HepG2 (cell line): ENCODE measurements around the gene ST6GALNAC2. TPM values are rescaled to one million over a fixed set of nuclear protein-coding genes. Genes with fewer than 3 reads are reported as not detected.
A peak's percentile ranks its signal among the peaks of the same experiment; 100 is the strongest.

Experiments
- BORCS8-MEF2B ChIP-seq: sonication (generic); formaldehyde crosslinking; IDR thresholded peaks from 2 replicates; pipeline ENCODE4 v1.8.0; 2022; ENCODE audit warnings: mild to moderate bottlenecking, missing genetic modification reagents
- FIP1L1 ChIP-seq: fragments of 200-400 bp; formaldehyde crosslinking; IDR thresholded peaks from 2 replicates; pipeline ENCODE4 v1.6.1; 2018; ENCODE audit warnings: low read depth, mild to moderate bottlenecking, low read length, moderate library complexity, borderline replicate concordance; ENCODE audit not compliant: insufficient read depth
- FOXK1 ChIP-seq: sonication (generic); formaldehyde crosslinking; IDR thresholded peaks from 2 replicates; pipeline ENCODE4 v1.4.0; 2020; ENCODE audit warnings: low read depth, missing genetic modification reagents, borderline replicate concordance
- FOXO1 ChIP-seq: sonication (generic); formaldehyde crosslinking; IDR thresholded peaks from 2 replicates; pipeline ENCODE4 v1.4.0; 2020; ENCODE audit warnings: missing genetic modification reagents
- GATAD2A ChIP-seq: IDR thresholded peaks from 2 replicates; pipeline ENCODE4 v1.6.1; 2016
- RNF2 ChIP-seq: fragments of 450-650 bp; conservative IDR thresholded peaks from 2 replicates; pipeline ENCODE4 v1.6.1; 2016; ENCODE audit warnings: low read depth
- SMYD3 ChIP-seq: sonication (generic); formaldehyde crosslinking; IDR thresholded peaks from 2 replicates; pipeline ENCODE4 v1.8.1; 2023; ENCODE audit warnings: mild to moderate bottlenecking, missing genetic modification reagents
- TSC22D2 ChIP-seq: sonication (generic); formaldehyde crosslinking; IDR thresholded peaks from 2 replicates; pipeline ENCODE4 v1.5.1; 2020; ENCODE audit warnings: missing genetic modification reagents, mild to moderate bottlenecking, borderline replicate concordance
- ZFP36 ChIP-seq: fragments of 150-350 bp; IDR thresholded peaks from 2 replicates; pipeline ENCODE4 v1.6.1; 2018; ENCODE audit warnings: borderline replicate concordance, low read length, low read depth; ENCODE audit not compliant: partially characterized antibody
- ZNF367 ChIP-seq: sonication (generic); formaldehyde crosslinking; IDR thresholded peaks from 2 replicates; pipeline ENCODE4 v1.4.0; 2020; ENCODE audit warnings: missing genetic modification reagents, borderline replicate concordance
- ZNF512 ChIP-seq: sonication (generic); formaldehyde crosslinking; IDR thresholded peaks from 2 replicates; pipeline ENCODE4 v1.4.0; 2020; ENCODE audit warnings: mild to moderate bottlenecking, missing genetic modification reagents
- ZNF761 ChIP-seq: sonication (generic); formaldehyde crosslinking; conservative IDR thresholded peaks from 2 replicates; pipeline ENCODE4 v1.4.0; 2020; ENCODE audit warnings: mild to moderate bottlenecking, missing genetic modification reagents
- polyA plus RNA-seq, 8 experiments: library from polyadenylated mRNA; depleted of rRNA in 3 of 8; stranded (reverse) in 7 of 8; unstranded in 1 of 8; fragments of >200 nt; fragmentation: Illumina TruSeq in 4 of 8; extraction: Trizol in 4 of 8; gene quantifications; 2 replicates each; pipeline versions ENCODE4 v1.2.1 to v1.2.3, GENCODE V29; 2011 to 2016; ENCODE audit warnings: low read depth in 4 of 8, missing spikeins in 1 of 8, mixed read lengths in 1 of 8; ENCODE audit not compliant: insufficient read depth in 1 of 8
- total RNA-seq, 5 experiments: library from RNA; depleted of rRNA; stranded (reverse); fragments of >200 nt; fragmentation: Illumina TruSeq; extraction: Trizol; gene quantifications; 2 replicates each; pipeline ENCODE4 v1.2.3, GENCODE V29; 2016; ENCODE audit warnings: low read depth in 1 of 5
- TF ChIP-seq, protein P1 (sequence below): sonication (generic); formaldehyde crosslinking; IDR thresholded peaks from one replicate; pipeline ENCODE4 v1.5.1; 2020; ENCODE audit warnings: mild to moderate bottlenecking, missing genetic modification reagents; ENCODE audit errors: not compliant biosample characterization
- TF ChIP-seq, protein P2 (sequence below): IDR thresholded peaks from 2 replicates; pipeline ENCODE4 v1.6.1; 2016; ENCODE audit warnings: mild to moderate bottlenecking

ST6GALNAC2 gene
- total and polyA plus RNA-seq, 2 of the 13 experiments (the other 11 are each of a cell fraction or from before 2014, with no cell fraction given) = 0.12 to 0.49 TPM

DNA sequence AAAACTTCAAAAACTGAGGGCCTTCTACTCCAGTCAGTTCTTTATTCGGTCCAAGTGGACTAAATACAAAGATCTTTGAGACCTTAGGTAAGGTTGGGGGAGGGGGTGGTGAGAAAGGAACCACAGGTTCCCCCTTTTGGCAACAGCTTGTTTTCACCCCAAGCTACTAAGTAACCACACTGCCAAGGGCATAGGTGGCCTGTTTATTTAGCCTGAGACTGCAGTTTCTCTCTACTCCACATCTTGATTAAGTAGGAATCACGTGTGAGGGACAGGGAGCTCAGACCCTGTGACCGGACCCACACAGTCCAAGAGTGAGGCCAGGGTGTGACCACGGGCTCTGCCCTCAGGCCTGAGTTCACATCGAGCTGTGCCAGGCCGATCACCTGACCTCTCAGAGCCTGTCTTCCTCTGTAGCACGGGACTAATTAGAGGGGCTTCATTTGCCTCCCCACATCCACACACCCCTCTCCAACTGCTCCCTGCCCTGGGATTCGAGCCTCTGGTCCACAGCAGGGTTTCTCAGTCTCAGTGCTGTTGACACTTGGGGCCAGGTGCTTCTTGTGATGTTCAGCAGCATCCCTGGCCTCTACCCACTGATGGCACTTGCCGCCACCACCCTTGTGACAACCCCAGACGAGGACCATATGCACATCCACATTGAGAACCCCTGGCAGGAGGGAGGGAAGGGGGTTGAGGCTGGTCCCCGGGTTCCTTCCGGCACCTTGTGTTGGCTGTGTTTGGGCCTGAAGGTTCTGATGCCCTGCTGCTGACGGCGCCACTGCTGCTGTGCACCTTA is 17.8 kb downstream of the ST6GALNAC2 start (continued):
- TF ChIP-seq ZNF512 (CRISPR knock-in tag) (no peak), ZNF761 (CRISPR knock-in tag) (0 out of 2 replicates have a peak, but pooled peaks have one; percentile 48), SMYD3 (CRISPR knock-in tag) (no peak; the same call in 1 of the 2 replicates), ZFP36 (no peak), ZNF367 (CRISPR knock-in tag) (no peak), GATAD2A (CRISPR knock-in tag) (peak; percentile 64), FOXO1 (CRISPR knock-in tag) (peak; percentile 61; the same call in 1 of the 2 replicates), BORCS8-MEF2B (CRISPR knock-in tag) (peak; percentile 72), FOXK1 (CRISPR knock-in tag) (peak; percentile 16; the same call in 1 of the 2 replicates), FIP1L1 (no peak), RNF2 (no peak), TSC22D2 (CRISPR knock-in tag) (no peak)
- TF ChIP-seq, protein P1, sequence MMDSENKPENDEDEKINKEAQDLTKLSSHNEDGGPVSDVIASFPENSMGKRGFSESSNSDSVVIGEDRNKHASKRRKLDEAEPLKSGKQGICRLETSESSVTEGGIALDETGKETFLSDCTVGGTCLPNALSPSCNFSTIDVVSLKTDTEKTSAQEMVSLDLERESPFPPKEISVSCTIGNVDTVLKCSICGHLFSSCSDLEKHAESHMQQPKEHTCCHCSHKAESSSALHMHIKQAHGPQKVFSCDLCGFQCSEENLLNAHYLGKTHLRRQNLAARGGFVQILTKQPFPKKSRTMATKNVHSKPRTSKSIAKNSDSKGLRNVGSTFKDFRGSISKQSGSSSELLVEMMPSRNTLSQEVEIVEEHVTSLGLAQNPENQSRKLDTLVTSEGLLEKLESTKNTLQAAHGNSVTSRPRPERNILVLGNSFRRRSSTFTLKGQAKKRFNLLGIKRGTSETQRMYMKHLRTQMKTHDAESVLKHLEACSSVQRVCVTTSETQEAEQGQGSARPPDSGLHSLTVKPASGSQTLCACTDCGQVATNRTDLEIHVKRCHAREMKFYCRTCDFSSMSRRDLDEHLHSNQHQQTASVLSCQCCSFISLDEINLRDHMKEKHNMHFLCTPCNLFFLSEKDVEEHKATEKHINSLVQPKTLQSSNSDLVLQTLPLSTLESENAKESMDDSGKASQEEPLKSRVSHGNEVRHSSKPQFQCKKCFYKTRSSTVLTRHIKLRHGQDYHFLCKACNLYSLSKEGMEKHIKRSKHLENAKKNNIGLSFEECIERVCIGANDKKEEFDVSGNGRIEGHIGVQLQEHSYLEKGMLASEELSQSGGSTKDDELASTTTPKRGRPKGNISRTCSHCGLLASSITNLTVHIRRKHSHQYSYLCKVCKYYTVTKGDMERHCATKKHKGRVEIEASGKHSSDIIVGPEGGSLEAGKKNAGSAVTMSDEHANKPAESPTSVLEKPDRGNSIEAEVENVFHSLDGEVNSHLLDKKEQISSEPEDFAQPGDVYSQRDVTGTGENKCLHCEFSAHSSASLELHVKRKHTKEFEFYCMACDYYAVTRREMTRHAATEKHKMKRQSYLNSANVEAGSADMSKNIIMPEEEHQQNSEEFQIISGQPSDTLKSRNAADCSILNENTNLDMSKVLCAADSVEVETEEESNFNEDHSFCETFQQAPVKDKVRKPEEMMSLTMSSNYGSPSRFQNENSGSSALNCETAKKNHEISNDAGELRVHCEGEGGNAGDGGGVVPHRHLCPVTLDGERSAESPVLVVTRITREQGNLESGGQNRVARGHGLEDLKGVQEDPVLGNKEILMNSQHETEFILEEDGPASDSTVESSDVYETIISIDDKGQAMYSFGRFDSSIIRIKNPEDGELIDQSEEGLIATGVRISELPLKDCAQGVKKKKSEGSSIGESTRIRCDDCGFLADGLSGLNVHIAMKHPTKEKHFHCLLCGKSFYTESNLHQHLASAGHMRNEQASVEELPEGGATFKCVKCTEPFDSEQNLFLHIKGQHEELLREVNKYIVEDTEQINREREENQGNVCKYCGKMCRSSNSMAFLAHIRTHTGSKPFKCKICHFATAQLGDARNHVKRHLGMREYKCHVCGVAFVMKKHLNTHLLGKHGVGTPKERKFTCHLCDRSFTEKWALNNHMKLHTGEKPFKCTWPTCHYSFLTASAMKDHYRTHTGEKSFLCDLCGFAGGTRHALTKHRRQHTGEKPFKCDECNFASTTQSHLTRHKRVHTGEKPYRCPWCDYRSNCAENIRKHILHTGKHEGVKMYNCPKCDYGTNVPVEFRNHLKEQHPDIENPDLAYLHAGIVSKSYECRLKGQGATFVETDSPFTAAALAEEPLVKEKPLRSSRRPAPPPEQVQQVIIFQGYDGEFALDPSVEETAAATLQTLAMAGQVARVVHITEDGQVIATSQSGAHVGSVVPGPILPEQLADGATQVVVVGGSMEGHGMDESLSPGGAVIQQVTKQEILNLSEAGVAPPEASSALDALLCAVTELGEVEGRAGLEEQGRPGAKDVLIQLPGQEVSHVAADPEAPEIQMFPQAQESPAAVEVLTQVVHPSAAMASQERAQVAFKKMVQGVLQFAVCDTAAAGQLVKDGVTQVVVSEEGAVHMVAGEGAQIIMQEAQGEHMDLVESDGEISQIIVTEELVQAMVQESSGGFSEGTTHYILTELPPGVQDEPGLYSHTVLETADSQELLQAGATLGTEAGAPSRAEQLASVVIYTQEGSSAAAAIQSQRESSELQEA (CRISPR knock-in tag) = no peak
- TF ChIP-seq, protein P2, sequence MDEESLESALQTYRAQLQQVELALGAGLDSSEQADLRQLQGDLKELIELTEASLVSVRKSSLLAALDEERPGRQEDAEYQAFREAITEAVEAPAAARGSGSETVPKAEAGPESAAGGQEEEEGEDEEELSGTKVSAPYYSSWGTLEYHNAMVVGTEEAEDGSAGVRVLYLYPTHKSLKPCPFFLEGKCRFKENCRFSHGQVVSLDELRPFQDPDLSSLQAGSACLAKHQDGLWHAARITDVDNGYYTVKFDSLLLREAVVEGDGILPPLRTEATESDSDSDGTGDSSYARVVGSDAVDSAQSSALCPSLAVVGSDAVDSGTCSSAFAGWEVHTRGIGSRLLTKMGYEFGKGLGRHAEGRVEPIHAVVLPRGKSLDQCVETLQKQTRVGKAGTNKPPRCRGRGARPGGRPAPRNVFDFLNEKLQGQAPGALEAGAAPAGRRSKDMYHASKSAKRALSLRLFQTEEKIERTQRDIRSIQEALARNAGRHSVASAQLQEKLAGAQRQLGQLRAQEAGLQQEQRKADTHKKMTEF (CRISPR knock-in tag) = no peak
